GM19238 (cell line): ENCODE data around the gene ATP5PD.
"Not testable (repeated sequence)": the region's sequence is repeated elsewhere in the genome, so short reads cannot be mapped to it uniquely, and the experiment has no call there.

ENCODE experiments used
- DNase-seq: peaks from one replicate; pipeline ENCODE4 v3.0.0; 2011; ENCODE audit warnings: low spot score; ENCODE audit not compliant: insufficient read length

ATP5PD gene

DNA sequence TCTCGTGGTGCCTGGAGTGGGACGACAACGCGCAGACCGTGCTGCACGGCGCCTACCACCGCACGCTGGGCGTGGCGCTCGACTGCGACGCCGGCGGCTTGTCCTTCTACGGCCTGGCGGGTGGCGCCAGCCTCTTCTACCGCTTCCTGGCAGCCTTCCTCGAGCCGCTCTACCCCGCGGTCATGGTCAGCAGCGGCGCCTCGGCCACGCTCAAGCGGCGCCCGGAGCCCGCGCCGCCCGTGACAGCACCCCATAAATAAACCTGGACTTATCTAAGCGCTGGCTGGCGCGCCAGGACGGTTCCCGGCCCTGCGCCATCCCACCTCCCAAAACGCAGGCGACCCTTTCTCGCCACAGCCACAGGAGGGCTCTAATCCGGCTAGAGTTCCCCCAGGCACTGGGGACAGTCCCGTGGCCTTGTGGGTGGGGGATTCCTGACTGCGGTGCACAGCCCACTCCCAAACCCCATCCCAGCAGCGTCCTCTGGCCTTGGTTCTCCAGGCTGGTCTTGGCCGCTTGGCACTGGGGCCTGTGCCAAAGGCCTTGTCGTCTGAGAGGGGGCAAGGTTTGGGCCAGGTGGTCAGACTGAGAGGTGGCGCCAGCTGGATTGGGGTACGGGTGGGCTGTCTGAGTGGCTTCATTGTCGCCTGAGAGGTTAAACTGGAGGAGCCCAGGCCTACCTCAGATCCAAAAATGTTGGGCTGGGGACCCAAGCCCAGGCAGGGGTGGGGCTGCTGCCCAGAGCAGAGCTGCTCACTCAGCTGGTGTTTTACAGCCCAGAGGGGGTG, 30.9 kb upstream of the ATP5PD start:
- DNase-seq, result peak; percentile 67

DNA sequence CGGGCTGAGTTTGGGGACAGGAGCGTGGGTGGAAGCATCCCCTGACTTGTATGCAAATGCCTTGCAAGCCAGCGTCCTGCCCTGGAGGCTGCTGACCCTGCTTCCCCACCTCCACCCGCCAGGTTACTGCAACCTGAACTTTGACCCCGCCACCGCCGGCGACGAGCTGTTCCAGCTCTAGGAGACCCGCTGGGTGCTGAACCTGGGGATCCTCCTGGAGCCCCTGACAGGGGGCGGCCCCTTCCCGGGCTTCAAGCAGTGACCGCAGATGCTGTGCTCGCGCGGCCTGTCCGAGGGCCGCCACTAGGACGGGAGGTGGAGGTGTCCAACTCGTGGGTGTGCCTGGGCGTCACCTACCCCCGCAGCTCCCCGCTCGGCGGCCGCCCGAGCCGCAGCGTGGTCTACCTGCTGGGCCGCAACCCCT, 30.3 kb upstream of the ATP5PD start:
- no peak for DNase-seq

DNA sequence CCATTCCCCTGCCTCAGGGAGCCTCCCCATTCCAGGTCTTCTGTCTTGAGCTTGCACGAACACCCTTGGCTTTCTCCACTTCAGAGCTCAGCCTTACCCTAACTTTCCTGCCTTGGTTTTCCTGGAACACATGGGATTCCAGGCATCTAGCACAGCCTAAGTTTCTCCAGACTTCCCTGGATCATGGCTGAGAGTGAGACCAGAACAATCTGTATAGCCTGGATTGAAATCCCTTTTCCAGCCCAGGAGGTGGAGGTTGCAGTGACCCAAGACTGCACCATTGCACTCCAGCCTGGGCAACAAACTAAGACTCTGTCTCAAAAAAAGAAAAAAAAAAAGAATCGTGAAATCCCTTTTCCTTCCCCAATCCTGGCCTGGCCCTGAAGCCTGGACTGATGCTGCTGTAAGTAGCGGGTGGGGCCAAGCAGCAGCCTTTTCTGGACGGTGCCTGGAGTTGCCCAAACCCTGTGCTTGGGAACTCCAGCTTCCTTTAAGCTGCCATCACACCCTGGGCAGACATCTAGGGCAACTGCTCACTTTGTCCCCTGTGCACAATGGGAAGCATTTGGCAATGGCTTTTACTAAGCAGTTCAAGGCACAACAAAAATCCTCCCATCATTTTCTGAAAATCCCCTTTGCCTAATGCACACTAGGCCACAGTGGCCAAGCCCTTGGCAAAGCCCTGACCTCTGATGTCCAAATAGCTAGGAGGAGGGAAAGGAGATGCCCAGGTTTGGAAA, 29.0 kb upstream of the ATP5PD start:
- no peak for DNase-seq

DNA sequence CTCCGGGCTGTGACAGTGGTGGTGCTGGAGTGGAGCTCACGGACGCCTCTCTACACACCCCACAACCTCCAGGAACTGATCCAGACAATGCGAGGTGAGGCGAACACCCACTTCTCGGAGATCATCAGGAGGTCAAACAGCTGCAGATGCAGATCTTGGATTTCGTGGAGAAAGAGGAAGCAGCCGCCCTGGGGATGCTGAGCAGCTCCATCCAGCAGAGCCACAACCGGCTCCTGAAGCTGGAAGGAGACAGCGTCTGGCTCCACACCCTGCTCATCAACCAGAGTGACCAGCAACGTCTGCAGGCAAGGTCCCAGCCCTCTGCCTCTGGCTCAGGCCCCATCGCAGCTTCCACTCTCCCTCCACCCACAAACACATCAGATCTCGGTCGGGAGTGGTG, 27.8 kb upstream of the ATP5PD start:
- no peak for DNase-seq

DNA sequence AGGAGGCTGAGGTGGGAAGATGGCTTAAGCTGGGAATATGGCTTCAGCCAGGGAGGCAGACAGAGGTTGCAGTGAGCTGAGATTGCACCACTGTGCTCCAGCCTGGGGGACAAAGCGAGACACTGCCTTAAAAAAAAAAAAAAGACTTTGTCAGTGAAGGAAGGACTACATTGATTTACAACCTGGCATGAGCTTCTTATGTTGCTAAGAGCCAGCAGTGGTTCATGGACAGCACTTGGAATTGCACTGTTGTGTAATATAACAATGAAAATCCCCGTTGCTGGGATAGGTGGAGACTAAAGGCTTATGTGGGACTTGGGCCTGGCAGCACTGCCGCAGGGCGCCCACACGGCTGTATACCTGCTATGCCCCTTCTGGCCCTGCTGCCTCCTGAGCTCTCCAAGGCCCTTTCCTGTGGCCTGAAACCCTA, 26.9 kb upstream of the ATP5PD start:
- no peak for DNase-seq

DNA sequence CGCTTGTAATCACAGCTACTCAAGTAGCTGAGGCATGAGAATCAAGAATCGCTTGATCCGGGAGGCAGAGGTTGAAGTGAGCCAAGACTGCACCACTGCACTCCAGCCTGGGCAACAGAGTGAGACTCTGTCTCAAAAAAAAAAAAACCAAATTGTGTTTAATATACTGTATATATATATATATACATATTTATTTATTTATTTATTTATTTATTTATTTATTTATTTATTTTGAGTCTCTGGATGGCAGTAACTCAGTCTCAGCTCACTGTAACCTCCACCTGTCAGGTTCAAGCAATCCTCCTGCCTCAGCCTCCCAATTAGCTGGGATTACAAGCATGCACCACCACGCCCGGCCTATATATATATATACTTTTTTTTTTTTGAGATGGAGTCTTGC, 26.1 kb upstream of the ATP5PD start:
- not testable (repeated sequence) for DNase-seq

DNA sequence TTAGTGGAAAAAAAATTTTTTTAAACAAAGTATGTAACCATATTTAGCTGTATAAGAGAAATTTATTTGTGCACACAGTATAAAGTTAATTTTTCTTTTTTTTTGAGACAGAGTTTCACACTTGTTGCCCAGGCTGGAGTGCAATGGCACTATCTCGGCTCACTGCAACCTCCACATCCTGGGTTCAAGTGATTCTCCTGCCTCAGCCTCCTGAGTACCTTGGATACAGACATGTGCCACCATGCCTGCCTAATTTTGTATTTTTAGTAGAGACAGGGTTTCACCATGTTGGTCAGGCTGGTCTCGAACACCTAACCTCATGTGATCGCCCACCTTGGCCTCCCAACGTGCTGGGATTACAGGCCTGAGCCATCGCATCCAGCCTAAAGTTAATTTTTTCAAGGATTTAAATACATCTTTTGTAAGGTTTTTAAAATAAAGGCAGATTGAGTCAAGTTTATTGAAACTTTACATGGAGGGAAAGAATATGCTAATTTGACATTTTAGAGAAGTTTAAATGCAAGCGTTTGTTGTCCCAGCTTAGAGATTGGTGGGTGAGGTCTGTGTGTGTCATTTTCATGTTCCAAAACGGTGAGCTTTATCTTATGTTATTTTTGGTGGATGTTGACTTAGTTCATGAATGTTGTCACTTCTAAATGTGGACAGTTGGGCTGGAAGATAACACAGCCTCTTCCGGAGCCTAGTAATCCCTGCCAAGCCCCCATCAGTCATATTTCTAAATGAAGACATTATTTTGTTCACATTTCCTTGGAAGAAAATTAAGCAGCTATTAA, 24.9 kb upstream of the ATP5PD start:
- DNase-seq, result not testable (repeated sequence)

DNA sequence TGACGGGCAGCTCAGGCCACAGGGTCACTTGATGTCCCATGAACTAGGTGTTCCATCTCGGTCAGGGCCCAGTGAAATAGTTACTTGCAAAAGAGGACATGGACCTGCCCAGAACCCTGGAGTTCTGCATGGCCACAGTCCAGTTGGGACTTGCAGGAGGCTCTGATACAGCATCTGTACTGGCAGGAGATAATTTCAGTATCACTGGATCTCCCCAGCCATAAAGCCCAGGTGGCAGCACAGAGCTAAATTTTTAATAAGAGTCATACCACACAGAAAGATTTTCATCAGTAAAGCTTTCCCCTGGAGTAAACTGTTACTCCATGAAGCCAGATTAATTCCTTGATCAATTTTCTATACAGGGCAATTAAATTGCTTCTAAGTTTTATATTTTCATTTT, 23.0 kb upstream of the ATP5PD start:
- DNase-seq, result no peak

DNA sequence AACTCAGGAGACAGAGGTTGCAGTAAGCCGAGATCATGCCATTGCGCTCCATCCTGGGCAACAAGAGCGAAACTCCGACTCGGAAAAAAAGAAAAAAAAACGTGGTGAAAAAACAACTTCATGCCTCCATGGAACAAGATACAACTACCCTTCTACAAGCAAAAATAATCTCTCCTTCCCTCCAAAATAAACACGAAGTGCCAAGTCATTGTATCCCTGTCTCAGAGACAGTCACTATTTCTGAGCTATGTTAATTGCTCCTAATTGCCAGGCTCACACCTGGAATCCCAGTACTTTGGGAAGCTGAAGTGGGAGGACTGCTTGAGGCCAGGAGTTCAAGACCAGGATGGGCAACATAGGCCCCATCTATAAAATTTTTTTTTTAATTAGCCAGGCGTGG, 22.0 kb upstream of the ATP5PD start:
- no peak for DNase-seq

DNA sequence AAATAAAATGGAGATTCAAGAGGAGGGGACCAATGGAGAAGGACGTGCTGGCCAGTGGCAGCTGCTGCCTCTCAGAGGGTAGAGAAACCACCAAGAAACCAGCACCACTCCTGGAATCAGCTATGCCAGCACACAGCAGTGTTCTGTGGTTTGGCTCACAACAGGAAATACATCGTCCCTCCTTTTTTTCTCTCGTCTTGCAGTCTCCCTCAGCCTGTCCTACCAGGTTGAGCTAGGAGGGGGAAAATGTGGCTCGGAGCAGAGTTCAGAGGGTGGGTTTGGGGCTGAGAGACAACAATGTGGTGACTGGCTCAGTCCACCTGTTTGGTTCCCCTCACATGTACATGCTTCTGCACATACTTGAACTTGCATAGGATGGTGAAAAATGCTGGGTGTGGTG, 21.1 kb upstream of the ATP5PD start:
- no peak for DNase-seq

DNA sequence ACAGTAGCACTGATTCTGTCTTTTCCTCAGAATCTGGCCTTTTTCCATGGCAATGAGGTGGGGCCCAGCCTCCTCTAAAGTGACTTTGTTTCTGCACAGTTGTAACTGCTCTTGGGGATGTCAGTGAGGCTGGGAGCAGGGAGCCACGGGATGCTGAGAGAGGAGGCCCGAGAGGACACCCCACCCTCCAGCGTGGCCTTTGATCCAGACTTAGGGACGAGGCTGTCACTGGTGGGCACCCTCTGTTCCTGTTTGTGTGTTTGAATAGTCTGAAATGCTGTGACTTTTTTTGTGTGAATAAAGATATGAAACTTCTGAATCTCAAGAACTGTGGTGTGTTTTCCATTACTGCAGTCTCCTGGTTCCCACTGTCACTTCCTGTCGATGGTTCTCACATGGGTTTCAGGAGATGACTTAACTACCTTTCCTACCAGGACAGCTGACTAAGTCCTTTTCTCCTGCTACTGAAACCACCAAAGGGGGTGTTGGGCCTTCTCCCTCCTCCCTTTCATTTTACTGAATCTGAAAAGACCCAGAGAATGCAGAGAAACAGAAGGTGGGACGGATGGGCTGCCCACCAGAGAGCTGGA, 18.9 kb upstream of the ATP5PD start:
- no peak for DNase-seq

DNA sequence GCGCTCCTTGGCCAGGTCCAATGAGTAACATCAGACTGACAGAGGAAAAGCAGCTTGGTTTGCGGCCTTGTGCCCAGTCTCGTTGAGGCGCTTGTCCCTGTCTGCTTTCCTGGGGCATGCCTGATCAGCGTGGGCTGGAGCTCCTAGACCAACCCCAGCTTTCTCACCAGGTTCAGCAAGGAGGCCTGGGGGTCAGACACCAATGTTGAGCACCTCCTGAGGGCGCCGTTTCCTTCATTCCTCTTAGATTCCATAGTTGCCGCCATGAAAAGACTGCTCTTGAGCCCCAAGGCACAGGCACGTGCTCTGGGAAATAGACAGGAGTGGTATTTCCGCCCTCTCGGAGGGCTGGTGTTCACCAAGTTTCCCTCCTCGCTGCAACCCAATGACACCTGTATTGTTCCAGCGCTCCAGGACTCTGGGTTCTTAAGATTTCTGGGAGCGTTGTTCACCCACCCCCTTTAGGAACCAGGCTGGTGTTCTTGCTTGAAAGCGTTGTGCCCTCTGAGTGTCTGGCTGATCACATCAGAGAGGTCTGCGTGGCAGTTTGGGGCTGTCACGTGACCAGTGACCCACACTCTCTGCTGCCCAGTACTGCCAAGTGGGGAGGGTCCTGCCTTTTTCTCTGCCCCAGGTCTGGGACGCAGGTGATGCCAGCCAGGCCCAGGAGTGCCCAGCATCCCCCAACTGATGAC, 18.2 kb upstream of the ATP5PD start:
- DNase-seq, result no peak

DNA sequence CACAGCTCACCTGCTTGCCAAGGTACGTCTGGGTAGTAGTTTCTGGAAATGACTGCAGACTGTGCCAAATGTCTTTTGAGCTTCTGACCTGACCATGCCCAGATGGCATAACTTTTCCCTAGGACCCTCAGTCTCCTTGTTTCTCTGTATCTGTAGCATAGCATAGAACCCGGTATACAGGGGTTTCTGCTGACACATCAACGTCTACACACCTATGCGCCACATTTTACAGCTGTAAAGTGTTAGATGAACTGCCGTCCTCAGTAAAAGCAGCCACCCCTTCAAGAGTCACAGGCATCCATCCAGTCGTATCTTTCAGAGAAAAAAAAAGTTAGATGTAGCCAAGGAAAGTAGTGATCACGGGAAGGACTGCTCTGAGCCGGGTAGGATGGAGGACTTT, 17.7 kb upstream of the ATP5PD start:
- DNase-seq, result no peak

DNA sequence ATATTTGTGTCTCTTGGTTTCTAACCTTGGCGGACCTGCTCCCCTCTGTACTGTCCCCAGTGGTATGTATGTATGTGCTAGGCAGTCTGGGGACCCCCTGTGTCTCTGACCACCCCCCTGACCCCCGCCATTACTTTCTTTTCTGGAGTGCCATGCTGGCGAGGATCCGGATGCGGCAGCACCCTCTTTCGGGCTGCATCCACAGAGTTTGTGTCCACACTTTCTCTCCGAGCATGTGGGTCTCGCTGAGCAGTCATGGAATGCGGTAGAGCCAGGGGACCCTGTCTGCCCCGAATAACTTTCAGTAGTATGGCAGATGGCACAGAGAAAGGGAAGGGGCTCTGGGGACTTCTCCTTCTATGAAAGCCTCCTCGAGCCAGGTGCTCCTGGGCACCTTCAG, 17.3 kb upstream of the ATP5PD start:
- no peak for DNase-seq

DNA sequence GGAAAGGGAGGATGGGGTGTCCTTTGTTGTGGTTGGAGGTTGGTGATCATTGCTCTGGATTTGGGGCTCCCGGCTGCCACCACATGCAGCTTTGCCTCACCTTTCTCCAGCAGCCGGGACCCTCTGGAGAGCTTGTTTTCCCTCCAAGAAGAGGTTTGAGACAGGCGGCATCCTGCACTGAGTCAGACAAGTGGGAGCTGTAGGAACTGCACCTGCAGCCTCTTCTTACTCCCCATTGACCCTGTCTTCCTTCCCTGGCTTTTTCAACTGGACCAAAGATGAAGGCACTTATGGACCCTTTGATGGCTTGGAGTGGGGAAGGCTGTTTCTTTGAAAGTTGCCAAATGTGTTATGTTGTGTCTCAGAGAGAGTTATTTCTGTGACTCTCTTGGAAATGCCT, 16.9 kb upstream of the ATP5PD start:
- DNase-seq, result no peak

DNA sequence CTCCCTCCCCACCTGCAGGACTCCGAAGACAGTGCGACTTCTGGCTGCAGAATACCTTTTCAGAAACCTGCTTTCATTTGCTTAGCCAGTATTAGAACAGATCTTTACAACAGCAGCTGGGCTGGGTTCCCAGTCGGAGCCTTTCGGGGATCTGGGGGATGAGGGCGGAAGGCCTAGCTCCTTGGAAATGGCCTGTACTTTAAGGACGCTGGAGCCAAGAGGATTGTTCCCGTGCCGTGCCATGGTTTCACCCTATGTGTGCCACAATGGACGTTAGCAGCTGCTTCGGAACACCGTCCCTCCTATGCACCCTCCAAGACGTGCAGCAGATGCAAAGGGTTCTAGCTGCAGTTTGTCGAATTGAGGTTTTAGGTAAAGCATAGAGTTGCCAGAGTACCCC, 16.4 kb upstream of the ATP5PD start:
- no peak for DNase-seq

DNA sequence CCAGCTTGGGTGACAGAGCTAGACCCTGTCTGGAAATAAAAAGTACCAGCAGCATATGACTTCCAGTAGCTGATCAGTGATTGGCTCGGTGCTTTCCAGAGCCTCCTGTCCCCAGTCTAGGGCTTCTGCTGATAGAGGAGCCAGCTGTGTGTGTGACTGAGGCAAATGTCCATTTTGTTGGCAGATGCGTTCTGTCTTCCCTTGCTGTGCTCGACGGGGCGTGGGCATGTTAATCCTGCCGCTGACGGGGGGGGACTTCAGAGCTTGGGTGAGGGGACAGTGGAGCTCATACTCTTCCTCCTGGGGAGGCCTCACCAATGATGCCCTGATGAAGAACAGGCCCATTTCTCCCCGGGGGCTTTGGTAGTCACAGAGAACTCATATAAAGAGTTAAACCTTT, 14.8 kb upstream of the ATP5PD start:
- DNase-seq, result no peak

DNA sequence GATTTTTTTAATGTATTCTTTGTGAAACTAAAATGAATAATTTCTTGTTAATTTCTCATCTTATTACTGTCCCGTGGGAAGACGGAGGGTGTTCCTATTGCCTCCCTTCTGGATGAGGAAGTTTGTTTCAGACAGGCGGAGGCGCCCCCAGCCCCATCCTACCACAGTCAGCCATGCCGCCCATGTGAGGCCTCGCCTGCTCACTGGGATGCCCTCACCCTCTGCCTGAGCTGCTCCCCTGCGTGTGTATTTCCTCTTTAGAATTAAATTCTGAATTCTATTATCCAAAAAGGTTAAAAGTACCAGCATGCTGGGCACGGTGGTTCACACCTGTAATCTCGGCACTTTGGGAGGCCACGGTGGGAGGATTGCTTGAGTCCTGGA, 14.3 kb upstream of the ATP5PD start:
- DNase-seq, result no peak

DNA sequence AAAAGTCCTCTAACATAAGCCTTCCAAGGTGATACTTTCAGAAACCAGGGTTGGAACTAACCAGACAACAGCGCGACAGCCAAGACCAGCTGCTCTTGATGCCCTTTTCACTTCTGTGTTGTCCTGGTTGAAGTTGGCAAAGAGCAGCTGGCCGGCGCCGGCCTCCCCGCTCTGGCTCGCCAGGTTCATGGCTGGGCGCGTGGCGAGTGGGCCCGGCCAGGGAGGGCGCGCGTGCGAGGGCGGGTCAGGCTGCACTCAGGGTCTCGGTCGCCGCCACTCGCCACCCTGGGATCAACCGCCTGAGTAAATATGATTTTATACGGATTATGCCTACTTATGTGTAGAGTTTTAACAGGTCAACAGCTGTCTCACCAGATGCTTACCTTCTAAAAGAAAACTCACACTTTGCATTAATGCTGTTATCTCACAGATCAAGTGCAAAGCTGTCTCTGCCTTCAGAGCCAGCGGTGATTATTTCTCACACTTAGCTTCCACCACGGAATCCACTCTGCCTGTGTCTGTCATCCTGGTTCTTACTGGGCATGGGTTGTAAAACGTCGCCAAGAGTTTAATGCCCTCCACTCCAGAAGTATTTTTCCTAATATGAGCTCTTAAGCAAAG, 13.8 kb upstream of the ATP5PD start:
- no peak for DNase-seq
